GM21515 (cell line): ENCODE data around the gene WTIP.

ENCODE experiments used
- ATAC-seq: cut with Tn5 transposase; IDR thresholded peaks from one replicate; pipeline ENCODE4 v1.9.1; 2021; ENCODE audit not compliant: unreplicated experiment

The WTIP gene

DNA sequence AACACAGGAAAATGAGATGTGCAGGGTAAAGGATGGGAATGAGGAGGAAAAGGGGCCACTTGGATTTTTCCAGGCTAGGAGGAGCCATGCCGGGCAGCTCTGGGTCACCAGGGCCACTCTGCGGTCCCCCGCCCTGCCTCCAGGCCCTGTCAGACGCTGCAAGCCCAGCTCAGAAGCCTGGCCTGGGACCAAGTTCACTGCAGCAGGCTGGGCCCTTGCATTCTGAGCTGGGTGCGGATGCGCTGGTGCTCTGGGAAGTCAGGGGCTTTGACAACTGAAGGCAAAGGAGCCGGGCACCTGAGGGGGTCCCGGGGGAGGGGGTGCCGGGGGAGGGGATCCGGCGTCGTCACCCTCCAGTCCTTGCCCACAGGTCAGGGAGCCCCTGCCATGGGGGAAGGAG lies 77.5 kb downstream of the WTIP start:
- no peak for ATAC-seq

DNA sequence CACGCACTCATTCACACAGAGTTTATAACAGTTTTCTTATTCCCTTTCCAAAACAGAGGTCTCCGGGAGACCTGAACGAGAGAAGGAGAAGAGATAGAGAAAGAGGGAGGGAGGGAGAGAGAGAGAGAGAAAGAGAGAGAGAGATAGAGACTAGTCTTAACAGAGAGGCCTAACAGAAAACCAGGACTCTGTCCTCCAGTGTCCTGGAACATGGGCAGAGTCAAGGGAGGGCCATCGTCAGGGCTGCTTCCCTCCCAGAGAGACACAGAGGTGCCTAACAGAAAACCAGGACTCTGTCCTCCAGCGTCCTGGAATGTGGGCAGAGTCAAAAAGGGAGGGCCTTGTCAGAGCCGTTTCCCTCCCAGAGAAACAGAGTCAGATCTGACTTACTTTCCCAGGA lies 78.7 kb downstream of the WTIP start:
- ATAC-seq, result no peak
